Measurements from ENCODE around the gene AKR1A1.

DNA sequence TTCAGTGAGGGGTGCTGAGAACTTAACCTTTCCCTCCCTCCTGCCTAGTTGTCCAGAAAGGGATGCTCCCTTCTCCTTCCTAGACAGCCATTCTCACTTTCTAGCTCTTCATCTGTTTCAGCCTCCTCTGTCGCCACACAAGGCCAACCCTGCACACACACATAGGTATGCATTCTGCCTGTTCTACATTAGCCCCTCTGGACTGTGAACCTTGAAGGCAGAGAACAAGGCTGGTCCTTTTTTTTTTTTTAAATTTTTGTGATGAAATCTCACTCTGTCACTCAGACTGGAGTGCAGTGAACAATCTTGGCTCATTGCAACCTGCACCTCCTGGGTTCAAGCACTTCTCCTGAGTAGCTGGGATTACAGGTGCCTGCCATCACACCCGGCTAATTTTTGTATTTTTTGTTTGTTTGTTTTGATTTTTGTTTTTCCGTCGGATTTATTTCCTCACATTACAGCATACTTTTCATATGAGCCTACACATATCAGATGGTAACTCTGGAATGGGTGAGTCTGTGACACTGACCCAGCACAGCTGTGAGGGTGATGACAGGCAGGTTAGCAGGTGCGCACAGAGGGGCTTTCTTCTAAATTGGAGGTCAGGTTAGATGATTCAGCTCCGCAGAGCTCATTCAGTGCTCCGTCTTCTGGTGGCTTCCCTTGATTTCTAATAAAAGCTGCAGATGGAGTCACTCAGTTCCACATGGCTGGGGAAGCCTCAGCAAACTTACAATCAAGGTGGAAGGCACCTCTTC, 4.9 kb upstream of the AKR1A1 start:
- TF ChIP-seq POLR2AphosphoS5 (IDR thresholded peaks at IDR 0.05; ENCODE audit: low read depth, low read length) = no peak
- TF ChIP-seq, protein P1, sequence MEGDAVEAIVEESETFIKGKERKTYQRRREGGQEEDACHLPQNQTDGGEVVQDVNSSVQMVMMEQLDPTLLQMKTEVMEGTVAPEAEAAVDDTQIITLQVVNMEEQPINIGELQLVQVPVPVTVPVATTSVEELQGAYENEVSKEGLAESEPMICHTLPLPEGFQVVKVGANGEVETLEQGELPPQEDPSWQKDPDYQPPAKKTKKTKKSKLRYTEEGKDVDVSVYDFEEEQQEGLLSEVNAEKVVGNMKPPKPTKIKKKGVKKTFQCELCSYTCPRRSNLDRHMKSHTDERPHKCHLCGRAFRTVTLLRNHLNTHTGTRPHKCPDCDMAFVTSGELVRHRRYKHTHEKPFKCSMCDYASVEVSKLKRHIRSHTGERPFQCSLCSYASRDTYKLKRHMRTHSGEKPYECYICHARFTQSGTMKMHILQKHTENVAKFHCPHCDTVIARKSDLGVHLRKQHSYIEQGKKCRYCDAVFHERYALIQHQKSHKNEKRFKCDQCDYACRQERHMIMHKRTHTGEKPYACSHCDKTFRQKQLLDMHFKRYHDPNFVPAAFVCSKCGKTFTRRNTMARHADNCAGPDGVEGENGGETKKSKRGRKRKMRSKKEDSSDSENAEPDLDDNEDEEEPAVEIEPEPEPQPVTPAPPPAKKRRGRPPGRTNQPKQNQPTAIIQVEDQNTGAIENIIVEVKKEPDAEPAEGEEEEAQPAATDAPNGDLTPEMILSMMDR (IDR thresholded peaks at IDR 0.05) = no peak

All from Panc1 (cell line).